OCI-LY7 (cell line): ENCODE measurements around the gene KIAA1210. TPM values are rescaled to one million over a fixed set of nuclear protein-coding genes. Genes with fewer than 3 reads are reported as not detected.

ENCODE experiments used
- BruUV-seq: library from RNA; stranded (reverse); fragments of 400-500 nt; replicated peaks from 2 replicates; lab custom pipeline; 2021; lab: Mats Ljungman, UMichigan
- CTCF ChIA-PET: fragments of 300-600 bp; sonication (Branson Sonifier 250); formaldehyde crosslinking; loops from one replicate; lab custom pipeline; 2022; ENCODE audit warnings: antibody characterized with exemption; ENCODE audit not compliant: unreplicated experiment; lab: Charles Lee
- POLR2A ChIA-PET: fragments of 300-600 bp; sonication (Branson Sonifier 250); formaldehyde crosslinking; loops from one replicate; lab custom pipeline; 2022; ENCODE audit warnings: antibody characterized with exemption; lab: Charles Lee
- DNase-seq: peaks from one replicate; pipeline ENCODE4 v3.0.0-alpha.2; 2015; ENCODE audit warnings: low spot score
- H2AFZ ChIP-seq: fragments of 200-600 bp; sonication (generic), shearing (Covaris generic); 2 replicates; pipeline ENCODE4 v1.6.1; 2014; ENCODE audit warnings: mild to moderate bottlenecking, antibody characterized with exemption, low read length, moderate library complexity
- H3K27ac ChIP-seq: fragments of 200-600 bp; sonication (generic); 2 replicates; pipeline ENCODE4 v1.5.1; 2014; ENCODE audit warnings: mixed run types, low read depth, mild to moderate bottlenecking, moderate library complexity, low read length, inconsistent platforms; ENCODE audit not compliant: poor library complexity, severe bottlenecking
- H3K36me3 ChIP-seq: fragments of 200-600 bp; sonication (generic); 2 replicates; pipeline ENCODE4 v1.6.1; 2014; ENCODE audit warnings: mild to moderate bottlenecking, antibody characterized with exemption, low read length, moderate library complexity, mixed read lengths; ENCODE audit not compliant: insufficient read depth
- H3K4me1 ChIP-seq: fragments of 200-600 bp; sonication (generic); 2 replicates; pipeline ENCODE4 v1.5.1; 2014; ENCODE audit warnings: mild to moderate bottlenecking, low read length; ENCODE audit not compliant: insufficient read depth, poor library complexity, severe bottlenecking
- H3K4me2 ChIP-seq: fragments of 200-600 bp; sonication (generic); 2 replicates; pipeline ENCODE4 v1.6.1; 2014; ENCODE audit warnings: mild to moderate bottlenecking, low read length
- H3K4me3 ChIP-seq: fragments of 200-600 bp; sonication (generic); 2 replicates; pipeline ENCODE4 v1.5.1; 2014; ENCODE audit warnings: mild to moderate bottlenecking, low read depth, low read length; ENCODE audit not compliant: poor library complexity, severe bottlenecking
- H3K79me2 ChIP-seq: fragments of 200-600 bp; sonication (generic); 2 replicates; pipeline ENCODE4 v1.6.1; 2016; ENCODE audit warnings: low read depth, mild to moderate bottlenecking, low read length, moderate library complexity, mixed read lengths; ENCODE audit not compliant: insufficient read depth
- H3K9me2 ChIP-seq: fragments of 200-600 bp; sonication (generic); 2 replicates; pipeline ENCODE4 v1.6.1; 2016; ENCODE audit warnings: mild to moderate bottlenecking, low read length, mixed read lengths; ENCODE audit not compliant: insufficient read depth
- H3K9me3 ChIP-seq: fragments of 200-600 bp; sonication (generic); 2 replicates; pipeline ENCODE4 v1.6.1; 2014; ENCODE audit warnings: mild to moderate bottlenecking, mixed run types, low read length, mixed read lengths
- H4K20me1 ChIP-seq: fragments of 200-600 bp; sonication (generic); 2 replicates; pipeline ENCODE4 v1.6.1; 2014; ENCODE audit warnings: mild to moderate bottlenecking, antibody characterized with exemption, low read length, moderate library complexity, mixed read lengths; ENCODE audit not compliant: insufficient read depth
- CTCF ChIP-seq: fragments of 200-600 bp; sonication (generic); conservative IDR thresholded peaks from 2 replicates; pipeline ENCODE4 v1.5.1; 2014; ENCODE audit warnings: mild to moderate bottlenecking, antibody characterized with exemption, low read length, moderate library complexity, mixed read lengths
- EZH2phosphoT487 ChIP-seq: fragments of 200-600 bp; sonication (generic); IDR thresholded peaks from 2 replicates; pipeline ENCODE4 v1.6.1; 2018; ENCODE audit warnings: low read depth, borderline replicate concordance, mild to moderate bottlenecking, mixed run types, antibody characterized with exemption, low read length, moderate library complexity, mixed read lengths
- intact Hi-C: fragments of 100-400 bp; cut with micrococcal nuclease; formaldehyde crosslinking; loops from one replicate; pipeline ENCODE4 v1.10.0; 2022; ENCODE audit not compliant: unreplicated experiment
- total RNA-seq, 2 experiments: library from RNA; depleted of rRNA in 1 of 2; stranded (reverse); fragments of >200 nt in 1 of 2; shearing (Covaris generic) in 1 of 2; gene quantifications; 2 replicates each; pipeline ENCODE4 v1.2.3, GENCODE V29; 2014 to 2022

KIAA1210 gene
- total RNA-seq, 2 experiments from 2014 or later, result not detected

- no peaks in the 10 kb centered on the region for H3K9me3 ChIP-seq
- no peak overlapping the region for H2AFZ ChIP-seq
- H3K36me3 ChIP-seq, result no peaks in the 10 kb centered on the region
- no peaks in the 10 kb centered on the region for H3K79me2 ChIP-seq
- H4K20me1 ChIP-seq, result no peaks in the 10 kb centered on the region
- no peak for DNase-seq
- no TSS peak for BruUV-seq
- H3K4me2 ChIP-seq, result no peak overlapping the region
- intact Hi-C loops, result no loop called here
- no peak overlapping the region for H3K27ac ChIP-seq
- no peak overlapping the region for H3K4me3 ChIP-seq
- no peak for TF ChIP-seq CTCF
- no peak for TF ChIP-seq EZH2phosphoT487
- H3K4me1 ChIP-seq, result no peaks in the 10 kb centered on the region
- no peaks in the 10 kb centered on the region for H3K9me2 ChIP-seq
- ChIA-PET CTCF (no interaction called here), POLR2A (no interaction called here)
These were observed 54.3 kb downstream of the KIAA1210 start for GRCh38 chrX:119073200-119073905.

- Histone ChIP-seq H3K27ac (no peak within 1 kb of the TSS), H3K79me2 (no peaks in the 10 kb centered on the region), H3K9me2 (no peaks in the 10 kb centered on the region), H3K4me3 (no peak within 1 kb of the TSS), H3K36me3 (no peaks in the 10 kb centered on the region), H3K4me2 (no peak within 1 kb of the TSS), H4K20me1 (no peaks in the 10 kb centered on the region), H2AFZ (no peak within 1 kb of the TSS), H3K9me3 (no peaks in the 10 kb centered on the region), H3K4me1 (no peaks in the 10 kb centered on the region)
- no peak for TF ChIP-seq EZH2phosphoT487
- TF ChIP-seq CTCF, result no peak
- ChIA-PET POLR2A (no interaction called here), CTCF (no interaction called here)
- intact Hi-C loops, result no loop called here
- DNase-seq, result no peak
- no TSS peak for BruUV-seq
These were observed 54.9 kb downstream of the KIAA1210 start, which contains the start of gene CT47C1 for GRCh38 chrX:119072744-119073143. Gene CT47C1, plus strand, starts transcription at chrX:119072993. Its CDS starts 233 bp downstream, at chrX:119073226.

- Histone ChIP-seq H4K20me1 (no peaks in the 10 kb centered on the region), H3K9me3 (no peaks in the 10 kb centered on the region), H3K4me1 (no peaks in the 10 kb centered on the region), H3K9me2 (no peaks in the 10 kb centered on the region), H3K27ac (no peak overlapping the region), H3K4me3 (no peak overlapping the region), H3K36me3 (no peaks in the 10 kb centered on the region), H3K79me2 (no peaks in the 10 kb centered on the region), H2AFZ (no peak overlapping the region), H3K4me2 (no peak overlapping the region)
- peak; percentile 1 for DNase-seq
- intact Hi-C loops, result no loop called here
- no TSS peak for BruUV-seq
- TF ChIP-seq CTCF (no peak), EZH2phosphoT487 (no peak)
- ChIA-PET CTCF (no interaction called here), POLR2A (no interaction called here)
These were observed 56.2 kb downstream of the KIAA1210 start for GRCh38 chrX:119071381-119071780.
